Astrocyte of the hippocampus (primary cell): ENCODE results near the gene CCNI.
"Not testable (repeated sequence)": the region's sequence is repeated elsewhere in the genome, so short reads cannot be mapped to it uniquely, and the experiment has no call there.

Source experiments
- DNase-seq: peaks from one replicate; pipeline ENCODE4 v3.0.0; 2011; ENCODE audit warnings: low read depth, low spot score

The CCNI gene

DNA sequence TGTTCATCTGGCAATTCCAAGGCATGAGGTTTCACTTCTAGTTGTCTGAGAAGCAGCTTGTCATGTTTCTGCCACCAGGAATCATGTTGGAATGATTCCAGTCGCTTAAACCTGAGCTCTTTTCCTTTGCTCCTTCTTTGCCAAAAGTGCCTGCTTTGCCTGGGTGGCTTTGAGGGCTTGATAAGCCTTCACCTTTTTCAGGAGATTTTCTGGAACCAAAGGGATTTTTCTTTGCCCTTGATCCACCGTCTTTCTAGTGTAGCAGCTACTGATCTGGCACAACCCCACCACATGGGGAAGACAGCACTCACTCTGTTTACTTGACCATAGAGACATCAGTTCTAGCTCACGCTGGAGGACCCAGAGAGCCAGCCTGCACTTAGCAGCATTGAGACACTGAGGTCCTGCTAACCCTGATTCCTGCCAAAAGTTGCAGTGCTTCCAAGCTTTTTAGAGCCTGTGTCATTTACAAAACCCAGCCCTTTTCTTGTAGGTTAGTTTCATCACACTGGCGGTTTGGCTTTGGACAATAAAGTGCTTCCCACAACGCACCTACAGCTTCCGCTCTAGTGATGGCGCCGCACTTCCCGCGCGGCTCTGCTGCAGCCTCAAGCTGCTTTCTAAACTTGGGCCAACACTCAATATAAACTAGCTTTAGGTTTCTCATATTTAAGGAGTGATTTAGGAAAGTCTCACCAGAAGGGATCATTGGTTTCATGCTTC is 7.3 kb upstream of the CCNI start:
- no peak for DNase-seq

DNA sequence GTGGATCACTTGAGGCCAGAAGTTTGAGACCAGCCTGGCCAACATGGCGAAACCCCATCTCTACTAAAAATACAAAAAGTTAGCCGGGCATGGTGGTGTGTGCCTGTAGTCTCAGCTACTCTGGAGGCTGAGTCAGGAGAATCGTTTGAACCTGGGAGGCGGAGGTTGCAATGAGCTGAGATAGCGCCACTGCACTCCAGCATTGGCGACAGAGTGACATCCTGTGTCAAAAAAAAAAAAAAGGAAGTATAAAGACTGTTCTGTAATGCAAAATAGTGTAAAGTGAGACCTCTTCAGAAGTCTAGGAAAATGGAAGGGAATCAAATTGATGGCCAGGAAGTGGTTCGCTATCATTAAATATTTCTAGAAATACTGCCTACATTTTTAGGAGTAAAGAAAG is 5.0 kb upstream of the CCNI start:
- not testable (repeated sequence) for DNase-seq

DNA sequence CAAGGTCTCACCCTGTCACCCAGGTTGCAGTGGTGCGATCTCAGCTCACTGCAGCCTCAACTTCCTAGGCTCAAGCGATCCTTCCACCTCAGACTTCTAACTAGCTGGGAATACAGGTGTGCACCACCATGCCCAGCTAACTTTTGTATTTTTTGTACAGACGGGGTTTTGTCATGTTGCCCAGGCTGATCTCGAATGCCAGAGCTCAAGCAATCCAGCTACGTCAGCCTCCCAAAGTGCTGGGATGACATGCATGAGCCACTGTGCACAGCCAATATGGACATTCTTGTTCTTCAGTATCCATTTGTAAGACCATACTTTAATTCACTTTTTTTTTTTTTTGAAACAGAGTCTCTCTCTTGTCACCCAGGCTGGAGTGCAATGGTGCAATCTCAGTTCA is 3.5 kb upstream of the CCNI start:
- no peak for DNase-seq

DNA sequence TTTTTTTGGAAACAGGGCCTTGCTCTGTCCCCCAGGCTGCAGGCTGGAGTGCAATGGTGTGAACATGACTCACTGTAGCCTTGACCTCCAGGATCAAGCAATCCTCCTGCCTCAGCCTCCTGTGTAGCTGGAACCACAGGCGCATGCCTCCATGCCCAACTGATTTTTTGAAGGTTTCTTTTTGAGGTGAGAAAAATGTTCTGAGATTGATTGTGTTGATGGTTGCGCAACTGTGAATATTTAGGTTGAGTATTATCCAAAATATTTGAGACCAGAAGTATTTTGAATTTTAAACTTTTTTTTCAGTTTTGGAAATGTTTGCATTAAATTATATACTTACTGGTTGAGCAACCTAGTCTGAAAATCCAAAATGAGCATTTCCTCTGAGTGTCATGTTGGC is 2.6 kb upstream of the CCNI start:
- no peak for DNase-seq

- no peak for DNase-seq
Measured at GRCh38 chr4:77076889-77077635, 1.3 kb upstream of the CCNI start.

DNA sequence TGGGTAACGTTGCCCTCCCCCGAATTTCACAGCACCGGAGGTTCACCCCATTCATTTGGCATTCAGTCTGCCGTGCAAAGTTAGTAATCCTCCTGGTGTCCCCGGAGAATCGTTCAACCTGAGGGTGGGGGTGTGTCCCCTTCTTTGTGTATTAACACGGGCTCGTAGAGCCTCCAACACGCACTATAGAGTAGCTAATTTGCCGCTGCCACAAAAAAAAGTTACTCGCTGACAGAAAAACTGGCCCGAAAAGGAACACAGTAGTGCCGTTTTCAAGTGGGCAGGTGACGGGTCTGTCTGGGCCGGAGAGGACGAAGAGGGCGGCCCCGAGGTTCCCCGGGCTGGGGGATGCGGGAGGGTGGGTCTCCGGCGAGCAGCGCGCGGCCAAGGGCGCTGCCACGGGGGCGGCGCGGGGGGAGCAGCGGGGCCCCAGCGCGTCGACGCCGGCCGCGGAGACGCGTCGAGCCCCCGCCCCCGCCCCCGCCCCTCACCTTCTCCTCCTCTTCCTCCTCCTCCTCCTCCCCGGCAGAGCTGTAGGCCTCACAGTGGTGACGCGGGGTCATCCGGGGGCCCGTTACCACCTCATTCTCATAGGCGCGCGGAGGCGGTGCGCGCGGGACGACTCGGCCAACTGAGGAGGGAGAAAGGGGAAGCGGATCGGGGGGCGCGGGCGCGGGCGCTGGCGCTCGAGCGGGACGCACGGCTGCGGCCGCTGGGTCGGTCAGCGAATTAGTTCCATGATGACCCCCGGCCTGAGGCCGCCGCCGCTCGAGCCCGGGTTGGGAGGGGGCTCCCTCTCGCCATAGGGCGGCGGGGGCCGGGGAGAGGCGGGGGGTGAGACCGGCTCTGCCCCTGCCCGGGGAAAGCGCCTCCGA is 571 bp downstream of the CCNI start:
- peak; percentile 82 for DNase-seq

- no peak for DNase-seq
Measured at GRCh38 chr4:77074381-77074831, 1.4 kb downstream of the CCNI start.

GRCh38 chr4:77073981-77074380 is 1.8 kb downstream of the CCNI start:
- no peak for DNase-seq

- DNase-seq = peak; percentile 43
Measured at GRCh38 chr4:77073106-77073809, 2.5 kb downstream of the CCNI start.

GRCh38 chr4:77072195-77072753 is 3.5 kb downstream of the CCNI start:
- no peak for DNase-seq

GRCh38 chr4:77069514-77069913 is 6.3 kb downstream of the CCNI start:
- DNase-seq = not testable (repeated sequence)

DNA sequence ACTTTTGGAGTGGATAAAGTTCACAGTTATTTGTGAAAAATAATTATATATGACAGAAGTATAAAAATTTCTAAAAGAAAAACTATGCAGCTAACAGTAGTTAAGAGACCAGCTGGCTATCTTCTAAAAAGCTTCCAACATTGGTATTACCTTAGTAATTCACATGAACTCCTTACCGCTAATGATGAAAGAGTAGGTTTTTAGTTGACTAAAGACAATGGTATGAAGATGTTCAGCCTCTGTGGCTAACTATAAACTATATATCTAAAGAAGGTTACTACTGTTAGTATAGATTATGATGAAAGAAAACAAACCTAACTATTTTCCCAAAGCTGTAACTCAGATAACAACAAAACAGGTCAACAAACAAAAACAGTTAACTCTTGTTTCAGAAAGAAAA is 10.4 kb downstream of the CCNI start:
- no peak for DNase-seq

DNA sequence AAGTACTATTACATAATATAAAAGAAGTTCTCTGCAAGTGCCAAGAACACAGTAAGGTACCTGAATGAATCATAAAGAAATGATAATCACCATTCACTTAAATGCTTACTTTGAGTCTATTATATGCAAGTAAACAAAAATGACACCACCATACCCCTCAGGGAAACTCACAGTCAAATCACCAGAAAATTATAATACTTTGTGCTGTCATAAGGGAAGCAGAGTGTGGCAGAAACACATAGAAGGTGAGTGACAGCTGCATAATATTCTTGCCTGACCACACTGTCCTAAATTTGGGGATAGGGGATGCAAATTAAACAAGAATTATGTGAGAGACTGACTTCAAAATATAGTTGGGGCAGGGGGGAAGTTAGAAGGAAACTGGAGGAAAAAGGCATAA is 12.9 kb downstream of the CCNI start:
- DNase-seq = no peak

GRCh38 chr4:77052352-77052751 is 23.4 kb downstream of the CCNI start:
- no peak for DNase-seq

DNA sequence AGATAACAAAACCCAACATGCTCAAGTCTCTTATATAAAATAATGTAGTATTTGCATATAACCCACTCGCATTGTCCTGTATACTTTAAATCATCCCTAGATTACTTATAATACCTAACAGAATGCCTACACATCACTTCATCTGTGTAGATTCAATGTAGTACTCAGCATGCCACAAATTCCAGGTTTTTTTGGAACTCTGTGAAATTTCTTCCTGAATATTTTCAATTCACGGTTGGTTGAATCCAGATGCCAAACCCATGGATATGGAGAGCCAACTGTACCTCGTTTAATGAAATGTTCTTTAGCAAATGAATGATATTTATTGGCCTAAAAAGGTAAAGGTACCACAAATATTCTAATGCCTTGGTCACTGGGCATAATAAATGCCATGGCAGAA is 24.8 kb downstream of the CCNI start:
- DNase-seq = no peak

GRCh38 chr4:77047037-77047436 is 28.8 kb downstream of the CCNI start:
- peak; percentile 51 for DNase-seq

GRCh38 chr4:77045490-77045889 is 30.3 kb downstream of the CCNI start:
- DNase-seq = peak; percentile 37

DNA sequence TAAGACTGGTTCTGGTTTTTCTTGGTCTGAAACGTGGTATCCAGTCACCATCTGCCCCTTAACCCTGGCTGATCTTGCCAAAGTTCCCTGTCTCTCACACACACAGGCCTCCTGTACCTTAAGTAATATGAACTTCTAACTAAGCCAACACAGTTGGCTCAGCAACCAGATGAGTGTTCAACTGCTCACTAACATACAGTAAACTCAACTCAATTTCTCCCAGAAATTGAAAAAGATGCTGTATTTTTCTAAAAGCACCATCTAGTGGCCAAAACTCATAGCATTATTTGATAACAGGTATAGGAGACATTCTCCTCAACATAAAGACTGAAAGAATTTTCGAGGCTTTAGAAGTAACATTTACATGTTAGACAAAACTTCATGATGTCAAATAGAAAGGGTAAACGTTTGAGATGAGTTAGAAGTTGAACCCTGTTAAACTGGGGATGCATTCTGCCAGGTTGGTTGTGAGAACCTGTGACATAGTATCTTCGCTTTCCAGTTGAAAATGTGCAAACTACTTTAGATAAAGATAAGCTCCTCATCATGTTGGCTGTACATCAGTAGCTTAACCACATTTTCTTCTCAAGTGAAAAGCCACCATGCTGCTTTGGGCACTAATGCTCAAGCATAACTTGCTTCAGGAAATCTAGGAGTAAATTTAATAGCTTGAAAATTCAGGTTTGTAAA is 31.2 kb downstream of the CCNI start:
- DNase-seq = peak; percentile 68

DNA sequence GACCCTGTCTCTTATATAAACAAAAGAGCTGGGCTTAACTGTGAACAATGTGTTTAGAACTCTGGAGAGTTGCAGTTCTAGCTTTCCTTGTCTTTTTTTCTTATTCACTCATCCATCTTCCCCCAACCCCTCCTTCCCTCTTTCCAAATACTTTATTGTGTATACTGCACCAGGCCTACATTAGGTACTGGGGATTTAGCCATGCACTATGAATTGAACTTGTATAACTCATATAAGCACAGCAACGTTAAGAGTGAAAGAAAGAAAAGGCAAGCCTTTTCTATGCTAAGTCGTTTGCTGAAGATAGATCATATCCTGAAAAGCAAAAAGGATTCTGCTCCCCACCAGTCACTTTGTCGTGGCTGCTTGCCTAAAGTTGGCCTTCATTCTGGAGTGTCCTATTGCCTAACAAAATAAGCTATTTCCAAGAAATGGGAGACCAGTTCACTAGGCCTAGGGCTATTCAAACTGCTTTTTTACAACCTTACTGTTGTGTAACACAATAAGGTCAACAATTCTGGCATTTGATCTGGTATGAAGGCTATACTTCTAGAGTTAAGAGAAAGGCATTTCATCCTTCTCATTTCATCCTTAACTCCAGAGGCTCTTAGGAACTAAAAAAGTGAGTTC is 32.2 kb downstream of the CCNI start:
- no peak for DNase-seq
